ENCODE results near the gene OCRL.

- TF ChIP-seq CTCF (conservative IDR thresholded peaks at IDR 0.05; ENCODE audit: low read depth, low read length) (no peak), EZH2 (IDR thresholded peaks at IDR 0.05; ENCODE audit: borderline replicate concordance, low read depth, low read length, poor library complexity, severe bottlenecking) (no peak)
Measured at GRCh38 chrX:129599499-129599898, 59.4 kb downstream of the OCRL start.
